Keratinocyte (primary cell): ENCODE data around the gene NOP9. TPM values are rescaled to one million over a fixed set of nuclear protein-coding genes. Genes with fewer than 3 reads are reported as not detected.

Source experiments
- DNase-seq: peaks from one replicate; pipeline ENCODE4 v3.0.0-alpha.2; 2011; ENCODE audit warnings: low read depth, missing footprints, low spot score
- FAIRE-seq: peaks from 2 replicates; lab custom pipeline; 2011; peaks lifted over from hg19 to GRCh38; lab: Jason Lieb, UNC
- H2AFZ ChIP-seq: 2 replicates; pipeline ENCODE4 v1.6.0; 2012; ENCODE audit warnings: low read length, control low read depth, inconsistent platforms; ENCODE audit not compliant: control insufficient read depth
- H3K27ac ChIP-seq: 2 replicates; pipeline ENCODE4 v1.5.1; 2011; ENCODE audit warnings: low read length; ENCODE audit not compliant: control insufficient read depth, insufficient read depth
- H3K27me3 ChIP-seq: 3 replicates; pipeline ENCODE4 v1.6.0; 2011; ENCODE audit warnings: low read length; ENCODE audit not compliant: control insufficient read depth, insufficient read depth; ENCODE audit errors: extremely low read depth
- H3K36me3 ChIP-seq, 2 experiments: 2 replicates in 1 of 2; 3 replicates in 1 of 2; pipeline ENCODE4 v1.5.1; 2011; ENCODE audit warnings: low read length in 2 of 2, mild to moderate bottlenecking in 1 of 2; ENCODE audit not compliant: control insufficient read depth in 2 of 2, insufficient read depth in 2 of 2; ENCODE audit errors: extremely low read depth in 1 of 2
- H3K4me1 ChIP-seq: 3 replicates; pipeline ENCODE4 v1.5.1; 2011; ENCODE audit warnings: low read length; ENCODE audit not compliant: control insufficient read depth, insufficient read depth; ENCODE audit errors: extremely low read depth
- H3K4me2 ChIP-seq: 3 replicates; pipeline ENCODE4 v1.6.0; 2011; ENCODE audit warnings: low read depth, low read length; ENCODE audit not compliant: control insufficient read depth, insufficient read depth; ENCODE audit errors: extremely low read depth
- H3K4me3 ChIP-seq, 3 experiments: fragments of 200-600 bp in 1 of 3; sonication (generic) in 1 of 3; 2 replicates in 2 of 3; 3 replicates in 1 of 3; pipeline ENCODE4 v1.5.1; 2011 to 2016; ENCODE audit warnings: low read length in 3 of 3, mild to moderate bottlenecking in 3 of 3, control low read depth in 2 of 3, inconsistent platforms in 1 of 3, low read depth in 1 of 3, mixed read lengths in 1 of 3, mixed run types in 1 of 3, moderate library complexity in 1 of 3; ENCODE audit not compliant: control insufficient read depth in 2 of 3, insufficient read depth in 2 of 3; ENCODE audit errors: extremely low read depth in 1 of 3
- H3K79me2 ChIP-seq: 2 replicates; pipeline ENCODE4 v1.6.0; 2012; ENCODE audit warnings: low read length; ENCODE audit not compliant: control insufficient read depth, insufficient read depth
- H3K9ac ChIP-seq: 3 replicates; pipeline ENCODE4 v1.6.0; 2011; ENCODE audit warnings: low read length; ENCODE audit not compliant: control insufficient read depth, insufficient read depth; ENCODE audit errors: extremely low read depth
- H3K9me1 ChIP-seq: 3 replicates; pipeline ENCODE4 v1.6.0; 2011; ENCODE audit warnings: low read length; ENCODE audit not compliant: control insufficient read depth, insufficient read depth; ENCODE audit errors: extremely low read depth
- H3K9me3 ChIP-seq: 2 replicates; pipeline ENCODE4 v1.5.1; 2012; ENCODE audit warnings: low read depth, low read length; ENCODE audit not compliant: control insufficient read depth
- H4K20me1 ChIP-seq: 3 replicates; pipeline ENCODE4 v1.6.0; 2011; ENCODE audit warnings: low read length; ENCODE audit not compliant: control insufficient read depth, insufficient read depth; ENCODE audit errors: extremely low read depth
- CTCF ChIP-seq, 3 experiments: IDR thresholded peaks in 1 of 3; conservative IDR thresholded peaks in 1 of 3; optimal IDR thresholded peaks in 1 of 3; 2 replicates in 2 of 3; 3 replicates in 1 of 3; pipeline versions ENCODE3 to v1.5.1; 2011; ENCODE audit warnings: low read length in 3 of 3, mild to moderate bottlenecking in 3 of 3, moderate library complexity in 2 of 3, control low read depth in 1 of 3, inconsistent platforms in 1 of 3; ENCODE audit not compliant: insufficient read depth in 2 of 3; ENCODE audit errors: extremely low read depth in 1 of 3
- EZH2 ChIP-seq: IDR thresholded peaks from one replicate; pipeline ENCODE4 v1.6.1; 2012; ENCODE audit warnings: inconsistent platforms, mild to moderate bottlenecking, low read length, moderate library complexity
- dilution Hi-C: fragments of 300-500 bp; cut with MboI; formaldehyde crosslinking; loops from one replicate; pipeline ENCODE4 v1.7.0; 2020; ENCODE audit warnings: low sequenced_read_pairs; ENCODE audit not compliant: extremely low pct_ligation_motif_present
- polyA plus RNA-seq, 5 experiments: library from polyadenylated mRNA; depleted of rRNA in 3 of 5; stranded (reverse) in 3 of 5; stranded (forward) in 1 of 5; unstranded in 1 of 5; fragments of >200 nt; gene quantifications; 1 replicate in 1 of 5; 2 replicates in 3 of 5; 3 replicates in 1 of 5; pipeline versions ENCODE4 v1.2.1 to v1.2.3, GENCODE V29; 2011 to 2012; ENCODE audit warnings: missing spikeins in 2 of 5, low read depth in 1 of 5, low replicate concordance in 1 of 5

Gene NOP9
- polyA plus RNA-seq, 1 donor (not counting 4 experiments of a cell fraction or from before 2014, with no cell fraction given): 19.9 TPM

- FAIRE-seq: no peak
- dilution Hi-C loops: no loop called here
- no peak overlapping the region for H3K27ac ChIP-seq
- H3K9me1 ChIP-seq: no peaks in the 10 kb centered on the region
- no peak overlapping the region for H3K4me2 ChIP-seq
- peaks cover 4% of the 10 kb centered on the region for H3K79me2 ChIP-seq
- H3K9me3 ChIP-seq: no peaks in the 10 kb centered on the region
- no peak for TF ChIP-seq EZH2
- TF ChIP-seq CTCF (optimal IDR thresholded peaks at IDR 0.05 in 1 of 3, IDR thresholded peaks at IDR 0.05 in 1 of 3, conservative IDR thresholded peaks at IDR 0.05 in 1 of 3; ENCODE audit: extremely low read depth in 1 of 3, insufficient read depth in 2 of 3, low read length in 3 of 3): no peak
- H4K20me1 ChIP-seq: no peaks in the 10 kb centered on the region
- no peak overlapping the region for H3K4me3 ChIP-seq
- no peaks in the 10 kb centered on the region for H3K27me3 ChIP-seq
- no peak overlapping the region for H3K9ac ChIP-seq
- H3K4me1 ChIP-seq: peaks cover 39% of the 10 kb centered on the region
- no peak overlapping the region for H2AFZ ChIP-seq
- no peak for DNase-seq
- H3K36me3 ChIP-seq: peaks cover 45 to 58% of the 10 kb centered on the region in 2 experiments
These were observed 7.5 kb downstream of the NOP9 start for GRCh38 chr14:24307156-24307574.

- Histone ChIP-seq H3K27me3 (no peaks in the 10 kb centered on the region), H3K36me3 (peaks cover 40 to 52% of the 10 kb centered on the region in 2 experiments), H3K9me1 (no peaks in the 10 kb centered on the region), H3K27ac (no peak within 1 kb of the TSS), H3K9ac (no peak within 1 kb of the TSS), H3K4me3 (no peak within 1 kb of the TSS), H3K4me2 (no peak within 1 kb of the TSS), H3K4me1 (peaks cover 42% of the 10 kb centered on the region), H3K79me2 (peaks cover 4% of the 10 kb centered on the region), H2AFZ (no peak within 1 kb of the TSS), H4K20me1 (no peaks in the 10 kb centered on the region), H3K9me3 (no peaks in the 10 kb centered on the region)
- dilution Hi-C loops: no loop called here
- TF ChIP-seq EZH2: no peak
- peak in 2 of 3 experiments; percentile 93 to 98 for TF ChIP-seq CTCF (optimal IDR thresholded peaks at IDR 0.05 in 1 of 3, IDR thresholded peaks at IDR 0.05 in 1 of 3, conservative IDR thresholded peaks at IDR 0.05 in 1 of 3; ENCODE audit: extremely low read depth in 1 of 3, insufficient read depth in 2 of 3, low read length in 3 of 3)
- no peak for FAIRE-seq
- no peak for DNase-seq
These were observed 8.1 kb downstream of the NOP9 start, which contains the start of gene CIDEB for GRCh38 chr14:24307575-24308341. CIDEB (minus strand) TSS chr14:24307977; CDS start chr14:24307858, 119 bp downstream.
